Ascending aorta (tissue), 2 donors: ENCODE results near the gene GLO1. TPM values are rescaled to one million over a fixed set of nuclear protein-coding genes. Genes with fewer than 3 reads are reported as not detected.
A peak's percentile ranks its signal among the peaks of the same experiment; 100 is the strongest.

Source experiments
- DNase-seq, 2 donors: peaks; one replicate each; pipeline ENCODE4 v3.0.0-alpha.2; 2019; ENCODE audit warnings: low spot score in 2 of 2
- H3K27ac ChIP-seq, 2 donors: fragments of 200-600 bp; sonication (generic); one replicate each; pipeline ENCODE4 v1.5.1; 2016 to 2017; ENCODE audit warnings: mild to moderate bottlenecking in 1 of 2
- H3K27me3 ChIP-seq: fragments of 200-600 bp; sonication (generic); one replicate; pipeline ENCODE4 v1.5.1; 2017
- H3K36me3 ChIP-seq, 2 donors: fragments of 200-600 bp; sonication (generic); one replicate each; pipeline ENCODE4 v1.5.1; 2016
- H3K4me1 ChIP-seq, 2 donors: fragments of 200-600 bp; sonication (generic); one replicate each; pipeline ENCODE4 v1.5.1; 2016 to 2017; ENCODE audit warnings: mild to moderate bottlenecking in 1 of 2
- H3K4me3 ChIP-seq, 2 donors: fragments of 200-600 bp; sonication (generic); one replicate each; pipeline ENCODE4 v1.5.1; 2016 to 2017; ENCODE audit warnings: mild to moderate bottlenecking in 1 of 2
- H3K9me3 ChIP-seq, 2 donors: fragments of 200-600 bp; sonication (generic); one replicate each; pipeline ENCODE4 v1.5.1; 2016
- intact Hi-C: fragments of 100-400 bp; cut with DNase I; formaldehyde crosslinking; loops from one replicate; pipeline ENCODE4 v1.15.1; 2023
- total RNA-seq: library from RNA; depleted of rRNA; stranded (reverse); fragments of >200 nt; gene quantifications from one replicate; pipeline ENCODE4 v1.1.0, GENCODE V29; 2016
- TF ChIP-seq, protein P1 (sequence below), 3 experiments: fragments of 200-600 bp in 2 of 3; fragments of 450-650 bp in 1 of 3; sonication (generic) in 2 of 3; IDR thresholded peaks; one replicate each; pipeline ENCODE4 v1.5.1; 2016 to 2019; ENCODE audit warnings: antibody characterized with exemption in 3 of 3, mild to moderate bottlenecking in 1 of 3, moderate library complexity in 1 of 3

The GLO1 gene
- 32.6 TPM for total RNA-seq

DNA sequence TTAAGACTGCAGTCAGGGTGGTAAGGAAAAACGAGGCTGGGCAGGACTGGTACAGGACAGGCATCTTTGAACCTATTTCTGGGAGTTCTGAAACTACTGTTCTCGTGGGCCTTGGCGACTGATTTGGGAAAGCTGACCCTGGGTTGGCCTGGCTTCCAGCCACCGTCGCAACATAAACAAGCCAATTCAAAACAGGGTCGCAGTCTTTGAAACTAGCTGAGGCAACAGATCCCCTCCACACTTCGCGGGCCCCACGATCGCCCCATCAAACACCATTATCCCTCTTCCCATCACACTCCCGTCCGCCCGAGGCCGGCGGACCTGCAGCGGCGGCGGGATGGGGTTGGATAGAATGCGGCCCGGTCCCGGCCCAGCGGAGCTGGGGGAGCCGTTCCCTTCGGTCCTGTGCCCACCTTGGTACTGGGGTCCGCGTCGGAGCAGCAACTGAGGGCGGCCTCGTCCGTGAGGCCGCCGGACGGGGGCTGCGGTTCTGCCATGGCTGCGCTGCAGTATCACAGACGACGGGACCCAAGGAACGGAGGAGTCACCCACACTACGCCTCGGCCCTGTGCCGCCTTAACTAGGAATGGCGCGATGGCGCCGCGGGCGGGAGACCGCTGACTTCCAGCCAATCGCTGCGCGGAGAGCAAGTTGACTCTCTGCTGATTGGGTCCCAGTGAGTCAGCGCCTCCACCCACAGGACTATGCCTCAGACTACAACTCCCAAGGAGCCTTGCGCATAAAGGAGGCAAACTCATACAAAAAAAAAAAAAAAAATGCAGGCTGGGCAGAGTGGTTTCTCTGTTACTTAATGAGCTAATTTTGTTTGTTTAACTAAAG is at the start of gene GLO1:
TSS of gene GLO1 (minus strand) at position 588 of the 840 bp plus-strand sequence. CDS start at position 497, 91 bp downstream.
- TF ChIP-seq, protein P1, sequence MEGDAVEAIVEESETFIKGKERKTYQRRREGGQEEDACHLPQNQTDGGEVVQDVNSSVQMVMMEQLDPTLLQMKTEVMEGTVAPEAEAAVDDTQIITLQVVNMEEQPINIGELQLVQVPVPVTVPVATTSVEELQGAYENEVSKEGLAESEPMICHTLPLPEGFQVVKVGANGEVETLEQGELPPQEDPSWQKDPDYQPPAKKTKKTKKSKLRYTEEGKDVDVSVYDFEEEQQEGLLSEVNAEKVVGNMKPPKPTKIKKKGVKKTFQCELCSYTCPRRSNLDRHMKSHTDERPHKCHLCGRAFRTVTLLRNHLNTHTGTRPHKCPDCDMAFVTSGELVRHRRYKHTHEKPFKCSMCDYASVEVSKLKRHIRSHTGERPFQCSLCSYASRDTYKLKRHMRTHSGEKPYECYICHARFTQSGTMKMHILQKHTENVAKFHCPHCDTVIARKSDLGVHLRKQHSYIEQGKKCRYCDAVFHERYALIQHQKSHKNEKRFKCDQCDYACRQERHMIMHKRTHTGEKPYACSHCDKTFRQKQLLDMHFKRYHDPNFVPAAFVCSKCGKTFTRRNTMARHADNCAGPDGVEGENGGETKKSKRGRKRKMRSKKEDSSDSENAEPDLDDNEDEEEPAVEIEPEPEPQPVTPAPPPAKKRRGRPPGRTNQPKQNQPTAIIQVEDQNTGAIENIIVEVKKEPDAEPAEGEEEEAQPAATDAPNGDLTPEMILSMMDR (IDR thresholded peaks at IDR 0.05), result no peak
- Histone ChIP-seq H3K27ac (peak within 1 kb of the TSS; percentile 90 to 91), H3K27me3 (no peaks in the 10 kb centered on the region), H3K9me3 (peaks cover 0 to 6% of the 10 kb centered on the region in 2 donors), H3K4me3 (peak within 1 kb of the TSS; percentile 80 to 88), H3K36me3 (no peaks in the 10 kb centered on the region), H3K4me1 (no peaks in the 10 kb centered on the region)
- intact Hi-C loops, result loop anchor here (1.0 to 10.0 kb wide), 2 partner anchors 63 to 412 kb away; partner anchors contain the start of genes BTBD9 and SAYSD1
- DNase-seq, result peak; percentile 94 to 99

DNA sequence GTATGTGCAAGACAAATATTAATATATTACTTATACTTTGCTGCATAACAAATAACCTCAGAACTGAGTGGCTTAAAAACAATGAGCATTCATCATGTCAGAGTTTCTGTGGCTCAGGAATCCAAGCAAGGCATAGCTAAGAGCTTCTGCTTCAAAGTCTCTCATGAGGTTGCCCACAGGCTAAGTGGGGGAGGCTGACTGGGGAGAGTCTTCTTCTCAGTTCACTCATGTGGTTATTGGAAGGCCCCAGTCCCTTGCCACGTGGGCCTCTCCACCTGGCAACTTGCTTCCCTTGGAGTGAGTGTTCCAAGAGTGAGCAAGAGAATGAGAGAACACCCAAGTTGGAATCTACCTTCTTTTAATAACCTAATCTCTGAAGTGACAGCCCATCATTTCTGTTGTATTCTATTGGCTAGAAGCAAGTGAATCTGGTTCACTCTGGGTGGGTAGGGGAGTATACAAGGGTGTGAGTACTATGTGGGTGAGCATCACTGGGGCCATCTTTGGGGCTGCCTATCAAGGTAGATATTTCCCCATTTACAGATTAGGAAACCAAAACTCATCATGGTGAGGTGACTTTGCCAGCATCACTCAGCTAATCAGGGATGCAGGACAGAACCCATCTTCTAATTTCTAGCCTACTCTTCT is 48.1 kb upstream of the GLO1 start:
- Histone ChIP-seq H3K9me3 (no peaks in the 10 kb centered on the region), H3K4me1 (no peaks in the 10 kb centered on the region), H3K27me3 (no peaks in the 10 kb centered on the region), H3K36me3 (no peaks in the 10 kb centered on the region), H3K27ac (no peak overlapping the region), H3K4me3 (no peak overlapping the region)
- TF ChIP-seq, protein P1 (IDR thresholded peaks at IDR 0.05), result no peak
- no peak for DNase-seq
- intact Hi-C loops, result no loop called here

DNA sequence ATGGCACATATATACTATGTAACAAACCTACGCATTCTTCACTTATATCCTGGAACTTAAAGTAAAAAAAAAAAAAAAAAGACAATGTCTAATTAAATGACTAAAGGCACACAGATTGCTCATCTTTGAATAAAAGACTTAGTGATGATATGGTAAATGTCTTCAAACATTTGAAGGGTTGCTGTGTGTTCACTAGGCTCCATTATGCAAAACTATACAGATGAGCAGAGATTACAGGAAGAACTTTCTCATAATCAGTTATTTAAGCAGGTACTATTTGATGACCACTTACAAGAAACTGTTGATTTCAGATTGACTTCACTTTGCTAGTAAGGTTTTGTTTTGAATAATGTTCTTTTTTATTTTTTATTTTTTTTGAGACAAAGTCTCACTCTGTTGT is 46.5 kb upstream of the GLO1 start:
- TF ChIP-seq, protein P1 (IDR thresholded peaks at IDR 0.05), result no peak
- no peaks in the 10 kb centered on the region for H3K9me3 ChIP-seq
- H3K4me3 ChIP-seq, result no peak overlapping the region
- H3K27ac ChIP-seq, result no peak overlapping the region
- intact Hi-C loops, result no loop called here
- H3K36me3 ChIP-seq, result no peaks in the 10 kb centered on the region
- no peak for DNase-seq
- H3K4me1 ChIP-seq, result no peaks in the 10 kb centered on the region
- H3K27me3 ChIP-seq, result no peaks in the 10 kb centered on the region

DNA sequence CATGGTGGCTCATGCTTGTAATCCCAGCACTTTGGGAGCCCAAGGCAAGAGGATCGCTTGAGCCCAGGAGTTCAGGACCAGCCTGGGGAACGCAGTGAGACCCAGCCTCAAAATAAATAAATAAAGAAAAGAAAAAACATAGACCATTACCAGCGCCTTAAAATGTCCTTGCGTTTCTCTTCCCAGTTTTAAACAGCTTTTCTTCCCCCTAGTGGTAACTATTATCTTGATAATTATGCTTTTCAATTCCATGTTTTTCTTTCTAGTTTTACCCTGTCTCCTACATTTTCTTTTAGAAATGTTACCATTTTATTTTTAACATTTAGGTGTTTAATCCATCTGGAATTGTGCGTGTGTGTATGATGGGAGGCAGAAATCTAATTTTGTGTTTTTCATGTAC is 36.6 kb upstream of the GLO1 start:
- DNase-seq, result no peak
- TF ChIP-seq, protein P1 (IDR thresholded peaks at IDR 0.05), result no peak
- no peaks in the 10 kb centered on the region for H3K36me3 ChIP-seq
- no peak overlapping the region for H3K4me3 ChIP-seq
- intact Hi-C loops, result no loop called here
- H3K4me1 ChIP-seq, result no peaks in the 10 kb centered on the region
- H3K27me3 ChIP-seq, result no peaks in the 10 kb centered on the region
- H3K27ac ChIP-seq, result no peak overlapping the region
- H3K9me3 ChIP-seq, result no peaks in the 10 kb centered on the region

DNA sequence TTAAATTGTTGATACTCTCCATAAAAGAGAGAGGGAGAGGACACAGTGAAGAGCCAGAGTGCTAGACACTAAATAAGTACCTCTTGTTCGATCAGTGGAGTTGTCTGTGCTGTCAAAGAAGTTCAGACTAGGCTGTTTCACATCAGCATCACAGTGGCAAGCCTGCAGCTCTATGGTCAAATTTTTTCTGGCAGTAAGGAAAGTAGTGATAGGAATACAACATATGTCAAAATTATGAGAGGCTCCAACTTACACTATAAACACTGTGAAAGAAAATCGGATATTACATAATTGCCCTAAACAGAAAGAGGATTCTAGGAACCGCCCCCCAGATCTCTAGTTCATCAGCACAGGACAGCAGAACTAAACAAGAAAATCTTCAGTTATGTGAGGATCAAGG is 35.3 kb upstream of the GLO1 start:
- no peak for DNase-seq
- intact Hi-C loops, result no loop called here
- Histone ChIP-seq H3K9me3 (no peaks in the 10 kb centered on the region), H3K36me3 (no peaks in the 10 kb centered on the region), H3K27ac (no peak overlapping the region), H3K4me1 (no peaks in the 10 kb centered on the region), H3K4me3 (no peak overlapping the region), H3K27me3 (no peaks in the 10 kb centered on the region)
- TF ChIP-seq, protein P1 (IDR thresholded peaks at IDR 0.05), result no peak
